Nephron progenitor cell (in vitro differentiated cells): ENCODE results near the gene ALPI.
A peak's percentile ranks its signal among the peaks of the same experiment; 100 is the strongest.

ENCODE experiments used
- DNase-seq: peaks from one replicate; pipeline ENCODE4 v3.0.0; 2021
- H3K27ac Mint-ChIP-seq: 2 replicates; pipeline ENCODE4 v1.8.0; 2021; ENCODE audit warnings: mild to moderate bottlenecking, moderate library complexity, mixed read lengths
- H3K27me3 Mint-ChIP-seq: 2 replicates; pipeline ENCODE4 v1.8.0; 2021; ENCODE audit warnings: mild to moderate bottlenecking, low read depth, mixed read lengths; ENCODE audit not compliant: poor library complexity
- H3K36me3 Mint-ChIP-seq: 2 replicates; pipeline ENCODE4 v1.8.0; 2021; ENCODE audit warnings: low read depth, mixed read lengths
- H3K4me1 Mint-ChIP-seq: 2 replicates; pipeline ENCODE4 v1.8.0; 2021; ENCODE audit warnings: mixed read lengths
- H3K4me3 Mint-ChIP-seq: 2 replicates; pipeline ENCODE4 v1.8.0; 2021; ENCODE audit warnings: mild to moderate bottlenecking, moderate library complexity, mixed read lengths
- H3K9me3 Mint-ChIP-seq: 2 replicates; pipeline ENCODE4 v1.8.0; 2021; ENCODE audit warnings: mild to moderate bottlenecking, moderate library complexity, mixed read lengths
- CTCF ChIP-seq: fragments of 200-600 bp; sonication (generic); IDR thresholded peaks from 2 replicates; pipeline ENCODE4 v1.5.0; 2021; ENCODE audit warnings: antibody characterized with exemption

ALPI gene

GRCh38 chr2:232436381-232437194 lies 19.4 kb upstream of the ALPI start:
- Mint-ChIP-seq H3K27me3 (peaks cover 46% of the 10 kb centered on the region), H3K27ac (no peak overlapping the region), H3K4me3 (no peak overlapping the region), H3K36me3 (no peaks in the 10 kb centered on the region), H3K9me3 (no peaks in the 10 kb centered on the region), H3K4me1 (peaks cover 8% of the 10 kb centered on the region)
- DNase-seq, result no peak
- TF ChIP-seq CTCF, result no peak

DNA sequence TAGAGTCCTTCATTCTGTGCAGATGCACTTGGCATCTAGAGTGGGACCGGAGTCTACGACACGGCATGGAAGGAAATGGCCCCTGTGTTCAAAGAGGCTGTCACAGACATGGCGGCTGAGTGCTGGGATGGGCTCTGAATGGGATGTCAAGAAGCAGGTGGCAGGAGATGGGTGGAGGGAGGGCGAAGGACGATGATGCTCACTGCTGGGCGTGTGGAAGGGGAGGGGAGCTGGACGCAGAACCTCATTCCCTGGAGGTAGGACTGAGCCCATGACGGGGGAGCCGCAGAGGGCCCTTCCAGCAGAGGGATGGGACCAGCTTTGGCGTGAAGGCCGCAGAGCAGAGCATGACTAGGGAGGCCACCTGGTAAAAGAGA lies 18.8 kb upstream of the ALPI start:
- Mint-ChIP-seq H3K36me3 (no peaks in the 10 kb centered on the region), H3K9me3 (no peaks in the 10 kb centered on the region), H3K4me1 (peaks cover 8% of the 10 kb centered on the region), H3K27ac (no peak overlapping the region), H3K4me3 (no peak overlapping the region), H3K27me3 (peaks cover 46% of the 10 kb centered on the region)
- DNase-seq, result no peak
- no peak for TF ChIP-seq CTCF

- Mint-ChIP-seq H3K27me3 (peaks cover 46% of the 10 kb centered on the region), H3K4me3 (no peak overlapping the region), H3K9me3 (no peaks in the 10 kb centered on the region), H3K27ac (no peak overlapping the region), H3K36me3 (no peaks in the 10 kb centered on the region), H3K4me1 (peaks cover 8% of the 10 kb centered on the region)
- no peak for TF ChIP-seq CTCF
- no peak for DNase-seq
Measured at GRCh38 chr2:232438091-232438490, 17.9 kb upstream of the ALPI start.

GRCh38 chr2:232438951-232439757 lies 16.8 kb upstream of the ALPI start:
- TF ChIP-seq CTCF, result peak; percentile 62
- Mint-ChIP-seq H3K4me1 (peaks cover 9% of the 10 kb centered on the region), H3K9me3 (no peaks in the 10 kb centered on the region), H3K27me3 (peaks cover 47% of the 10 kb centered on the region), H3K4me3 (no peak overlapping the region), H3K27ac (no peak overlapping the region), H3K36me3 (no peaks in the 10 kb centered on the region)
- DNase-seq, result peak; percentile 65

- no peak overlapping the region for H3K27ac Mint-ChIP-seq
- no peaks in the 10 kb centered on the region for H3K36me3 Mint-ChIP-seq
- no peaks in the 10 kb centered on the region for H3K9me3 Mint-ChIP-seq
- peaks cover 12% of the 10 kb centered on the region for H3K4me1 Mint-ChIP-seq
- H3K27me3 Mint-ChIP-seq, result peaks cover 49% of the 10 kb centered on the region
- no peak for DNase-seq
- no peak overlapping the region for H3K4me3 Mint-ChIP-seq
- peak; percentile 46 for TF ChIP-seq CTCF
Measured at GRCh38 chr2:232439758-232440135, 16.2 kb upstream of the ALPI start.
